Measurements from ENCODE around the gene PEX16.
A peak's percentile ranks its signal among the peaks of the same experiment; 100 is the strongest.

PEX16 gene

GRCh38 chr11:45897556-45897955 lies 20.1 kb downstream of the PEX16 start:
- DNase-seq (ENCODE audit: low read depth): no peak

GRCh38 chr11:45896422-45896984 lies 21.2 kb downstream of the PEX16 start:
- DNase-seq (ENCODE audit: low read depth): no peak

GRCh38 chr11:45895553-45896259 lies 22.0 kb downstream of the PEX16 start:
- DNase-seq (ENCODE audit: low read depth): no peak

DNA sequence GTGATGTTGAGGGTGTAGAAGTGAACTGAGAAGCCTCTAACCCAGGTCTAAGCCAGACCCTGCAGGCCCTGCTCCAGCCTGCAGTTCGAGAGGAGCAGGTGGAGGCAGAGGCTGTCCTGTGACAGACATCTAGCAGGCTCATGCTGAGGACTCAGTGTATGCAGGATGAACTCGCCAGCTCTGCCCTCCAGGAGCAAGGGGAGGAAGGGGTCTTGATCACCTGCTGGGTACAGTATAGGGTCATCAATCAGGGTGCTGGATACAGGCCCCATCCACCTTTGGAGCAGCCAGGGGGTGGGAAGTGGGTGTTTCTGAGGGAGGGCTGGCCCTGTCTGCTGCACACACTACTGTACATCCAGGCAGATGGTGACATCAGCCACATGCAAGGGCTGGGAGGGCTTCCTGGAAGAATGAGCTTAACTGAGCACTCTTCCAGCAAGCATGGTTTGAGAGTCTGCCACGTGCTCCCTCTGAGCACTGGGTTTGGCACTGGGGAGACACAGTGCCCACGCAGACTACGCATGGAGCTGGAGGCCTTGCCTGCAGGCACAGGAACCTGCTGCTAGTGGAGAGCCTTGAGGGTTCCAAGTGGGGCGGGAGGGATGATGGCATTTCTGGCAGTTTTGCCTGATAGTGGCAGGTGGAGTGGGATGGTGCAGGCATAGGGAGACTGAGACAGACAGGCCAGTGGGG lies 23.0 kb downstream of the PEX16 start:
- no peak for DNase-seq (ENCODE audit: low read depth)

- no peak for DNase-seq (ENCODE audit: low read depth)
Measured at GRCh38 chr11:45892856-45893255, 24.8 kb downstream of the PEX16 start.

GRCh38 chr11:45890886-45891550 lies 26.7 kb downstream of the PEX16 start:
- no peak for DNase-seq (ENCODE audit: low read depth)

DNA sequence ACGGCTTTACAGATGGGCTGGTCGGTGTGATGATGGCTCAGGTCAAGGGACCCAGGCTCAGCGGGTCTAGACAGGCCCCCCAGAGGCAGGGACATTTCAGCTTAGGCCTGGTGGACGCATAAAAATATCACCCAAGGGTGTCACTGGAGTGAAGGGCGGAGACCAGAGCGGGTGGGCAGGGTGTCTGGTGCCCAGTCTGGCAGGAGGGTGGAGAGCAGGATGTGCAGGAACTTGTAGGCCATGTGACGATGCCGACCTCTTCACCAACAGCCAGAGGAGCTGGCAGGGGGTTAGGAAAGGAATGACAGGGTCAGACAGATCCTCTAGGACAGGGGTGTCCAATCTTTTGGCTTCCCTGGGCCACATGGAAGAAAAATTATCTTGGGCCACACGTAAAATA lies 27.7 kb downstream of the PEX16 start:
- no peak for DNase-seq (ENCODE audit: low read depth)

- DNase-seq (ENCODE audit: low read depth): no peak
Measured at GRCh38 chr11:45889555-45889954, 28.1 kb downstream of the PEX16 start.

GRCh38 chr11:45887587-45887986 lies 30.1 kb downstream of the PEX16 start:
- no peak for DNase-seq (ENCODE audit: low read depth)

GRCh38 chr11:45886816-45887520 lies 30.7 kb downstream of the PEX16 start:
- no peak for DNase-seq (ENCODE audit: low read depth)

DNA sequence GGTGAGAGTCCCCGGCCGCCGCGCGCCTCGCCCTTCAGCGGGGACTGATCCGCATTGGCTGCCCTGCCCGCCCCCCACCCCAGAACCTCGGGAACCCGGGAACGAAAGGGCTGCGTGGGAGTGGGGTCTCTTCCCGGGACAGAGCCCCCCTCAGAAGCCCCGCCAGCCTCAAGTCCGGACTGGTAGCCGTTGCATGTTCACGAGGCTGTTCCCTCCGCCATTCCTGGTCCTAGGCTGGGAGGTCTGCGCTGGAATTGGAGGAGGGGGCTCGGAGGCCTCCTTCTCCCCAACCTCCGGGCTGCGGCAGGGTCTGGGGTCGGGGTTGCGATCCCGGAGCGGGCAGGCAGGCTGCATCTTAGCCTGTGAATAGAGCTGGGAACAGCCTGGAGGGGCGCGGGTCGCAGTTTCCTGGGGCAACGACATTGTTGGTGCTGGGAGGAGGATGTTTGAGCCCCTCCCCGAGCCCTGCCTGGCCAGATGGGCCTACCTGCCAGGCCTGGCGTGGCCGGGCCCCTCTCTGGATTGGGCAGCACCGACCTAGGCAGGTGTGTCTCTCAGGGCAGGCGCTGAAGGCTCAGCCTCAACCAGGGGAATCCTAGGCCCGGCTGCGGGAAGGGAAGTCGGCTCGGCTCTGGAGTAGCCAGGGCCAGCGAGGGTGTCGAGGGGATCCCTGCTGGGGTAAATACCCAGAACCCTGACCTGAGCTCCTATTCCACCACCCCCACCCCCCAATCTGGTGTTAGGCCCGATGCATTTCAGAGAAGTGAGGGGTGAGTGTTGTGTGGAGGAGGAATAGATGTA lies 31.6 kb downstream of the PEX16 start:
- DNase-seq (ENCODE audit: low read depth): no peak

GRCh38 chr11:45885274-45885920 lies 32.3 kb downstream of the PEX16 start, which contains the start of gene MAPK8IP1:
Gene MAPK8IP1, plus strand, starts transcription at chr11:45885651. Its CDS starts 170 bp downstream, at chr11:45885821.
- peak; percentile 27 for DNase-seq (ENCODE audit: low read depth)

DNA sequence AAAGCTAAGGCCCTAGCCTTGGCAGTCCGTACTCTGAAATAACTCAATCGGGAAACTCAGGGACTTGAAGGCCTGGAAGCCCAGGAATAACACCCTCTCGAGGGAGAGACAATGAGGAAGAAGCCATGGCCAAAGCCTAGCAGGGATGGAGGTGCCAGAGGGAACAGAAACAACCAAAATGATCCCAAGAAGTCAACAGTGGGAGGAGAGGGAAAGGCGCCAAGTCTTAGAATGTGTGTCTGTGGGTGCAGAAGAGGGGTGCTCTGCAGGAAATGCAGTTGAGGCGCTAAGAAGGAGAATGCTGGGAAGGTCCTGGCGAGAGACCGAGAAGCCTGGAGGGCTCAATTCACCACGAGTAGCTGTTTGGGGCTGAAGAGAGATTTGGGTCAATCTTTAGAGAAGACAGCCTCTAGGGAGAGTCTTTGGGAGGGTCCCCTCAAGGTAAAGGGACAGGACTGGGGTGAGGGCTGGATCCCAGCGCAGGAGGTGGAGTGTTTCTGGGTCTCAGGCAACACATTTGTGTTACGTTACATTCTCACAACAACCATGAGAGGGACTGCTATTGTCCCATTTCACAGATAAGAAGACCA lies 33.0 kb downstream of the PEX16 start:
- no peak for DNase-seq (ENCODE audit: low read depth)

GRCh38 chr11:45881708-45882368 lies 35.8 kb downstream of the PEX16 start:
- DNase-seq (ENCODE audit: low read depth): no peak

DNA sequence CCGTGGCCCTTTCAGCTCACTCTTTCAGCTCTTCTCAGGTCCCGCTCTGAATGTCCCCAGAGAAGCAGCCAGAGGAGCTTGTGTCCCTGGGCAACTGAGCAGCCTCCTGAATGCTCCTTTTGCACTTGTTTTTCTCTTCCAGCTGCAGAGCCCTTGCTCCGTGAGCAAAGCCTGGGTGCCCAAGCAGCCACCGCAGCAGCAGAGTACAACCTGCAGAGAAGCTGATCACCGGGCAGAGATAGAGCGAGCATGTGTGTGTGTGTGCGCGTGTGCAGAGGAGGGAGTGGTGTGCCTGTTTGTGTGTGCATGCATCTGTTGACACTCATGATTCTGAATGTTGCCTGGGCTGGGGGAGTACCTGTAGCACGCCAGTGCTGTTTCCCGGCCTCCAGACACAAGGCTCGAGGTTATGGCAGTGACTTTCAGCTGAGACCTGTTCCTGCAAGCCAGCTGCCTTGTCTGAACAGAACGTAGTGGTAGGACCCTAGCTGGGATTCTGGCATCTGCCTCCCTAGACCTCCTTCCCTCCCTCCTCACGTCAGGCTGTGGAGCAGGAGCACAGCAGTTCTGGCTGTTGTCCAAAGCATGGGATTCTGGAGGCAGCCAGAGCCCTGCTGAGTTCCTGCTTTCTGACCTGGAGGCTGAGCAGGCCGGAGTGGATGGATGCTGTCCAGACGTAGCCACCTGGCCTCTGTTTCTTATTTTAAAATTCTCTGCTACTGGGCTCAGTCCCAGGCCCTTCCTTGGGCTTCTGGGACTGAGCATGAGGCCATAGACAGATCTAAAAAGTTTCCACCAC lies 36.7 kb downstream of the PEX16 start:
- DNase-seq (ENCODE audit: low read depth): no peak

GRCh38 chr11:45879803-45880686 lies 37.6 kb downstream of the PEX16 start:
- DNase-seq (ENCODE audit: low read depth): no peak

DNA sequence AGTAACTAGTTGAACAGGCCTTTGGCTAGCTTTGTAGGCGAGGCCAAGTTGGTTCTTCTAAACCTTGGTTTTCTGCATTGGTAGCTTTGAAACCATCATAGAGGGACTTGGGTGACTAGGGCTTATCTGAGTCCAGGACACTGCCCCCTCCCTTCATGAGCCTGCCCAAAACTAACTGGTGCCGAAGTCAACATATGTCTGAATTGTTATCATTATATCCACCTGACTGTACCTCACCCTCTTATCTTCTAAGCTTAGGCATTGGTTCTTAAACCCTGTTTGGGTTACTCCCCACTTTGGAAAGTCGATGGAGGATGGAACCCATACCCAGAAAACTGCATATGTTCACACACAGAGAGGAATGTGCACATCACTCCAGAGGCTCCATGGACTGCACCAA lies 39.8 kb downstream of the PEX16 start:
- no peak for DNase-seq (ENCODE audit: low read depth)

GRCh38 chr11:45877221-45877620 lies 40.5 kb downstream of the PEX16 start:
- DNase-seq (ENCODE audit: low read depth): no peak

All from stimulated activated CD8-positive, alpha-beta memory T cell treated with anti-CD3 and anti-CD28 coated beads, Interleukin-12 subunit alpha, Interleukin-12 subunit beta, amount 100 ng/mL, for 1 hour (primary cell).